GM06990 (cell line): Measurements from ENCODE around the gene C18orf32.

Experiments
- DNase-seq: peaks from one replicate; pipeline ENCODE4 v3.0.0-alpha.2; 2011; ENCODE audit not compliant: insufficient read length; ENCODE audit errors: extremely low read depth
- H3K27me3 ChIP-seq: replicated peaks from 2 replicates; pipeline ENCODE4 v1.6.0; 2011; ENCODE audit warnings: low read length; ENCODE audit not compliant: control insufficient read depth, insufficient read depth
- H3K36me3 ChIP-seq: 2 replicates; pipeline ENCODE4 v1.5.1; 2011; ENCODE audit warnings: low read length; ENCODE audit not compliant: control insufficient read depth, insufficient read depth
- H3K4me3 ChIP-seq: replicated peaks from 2 replicates; pipeline ENCODE4 v1.5.1; 2011; ENCODE audit warnings: low read depth, mild to moderate bottlenecking, control low read depth, low read length
- TF ChIP-seq, protein P1 (sequence below): IDR thresholded peaks from 2 replicates; pipeline ENCODE4 v1.5.1; 2011; ENCODE audit warnings: low read length, control low read depth, mild to moderate bottlenecking, inconsistent platforms; ENCODE audit not compliant: insufficient read depth, poor library complexity, severe bottlenecking

Gene C18orf32

DNA sequence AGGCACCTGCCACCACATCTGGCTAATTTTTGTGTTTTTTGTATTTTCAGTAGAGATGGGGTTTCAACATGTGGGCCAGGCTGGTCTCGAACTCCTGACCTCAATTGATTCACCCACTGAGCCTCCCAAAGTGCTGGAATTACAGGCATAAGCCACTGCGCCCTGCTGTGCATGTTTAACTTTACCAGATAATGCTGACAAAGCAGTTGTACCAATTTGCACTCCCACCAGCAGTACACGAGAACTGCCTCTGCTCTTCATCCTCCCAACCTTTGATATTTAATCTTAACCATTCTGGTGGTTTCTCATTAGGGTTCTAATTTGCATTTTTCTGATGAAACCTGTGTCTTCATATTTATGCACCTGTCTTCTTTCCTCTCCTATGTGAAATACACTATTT lies 14.6 kb downstream of the C18orf32 start:
- Histone ChIP-seq H3K36me3 (no peaks in the 10 kb centered on the region), H3K4me3 (no peak overlapping the region), H3K27me3 (no peaks in the 10 kb centered on the region)
- TF ChIP-seq, protein P1, sequence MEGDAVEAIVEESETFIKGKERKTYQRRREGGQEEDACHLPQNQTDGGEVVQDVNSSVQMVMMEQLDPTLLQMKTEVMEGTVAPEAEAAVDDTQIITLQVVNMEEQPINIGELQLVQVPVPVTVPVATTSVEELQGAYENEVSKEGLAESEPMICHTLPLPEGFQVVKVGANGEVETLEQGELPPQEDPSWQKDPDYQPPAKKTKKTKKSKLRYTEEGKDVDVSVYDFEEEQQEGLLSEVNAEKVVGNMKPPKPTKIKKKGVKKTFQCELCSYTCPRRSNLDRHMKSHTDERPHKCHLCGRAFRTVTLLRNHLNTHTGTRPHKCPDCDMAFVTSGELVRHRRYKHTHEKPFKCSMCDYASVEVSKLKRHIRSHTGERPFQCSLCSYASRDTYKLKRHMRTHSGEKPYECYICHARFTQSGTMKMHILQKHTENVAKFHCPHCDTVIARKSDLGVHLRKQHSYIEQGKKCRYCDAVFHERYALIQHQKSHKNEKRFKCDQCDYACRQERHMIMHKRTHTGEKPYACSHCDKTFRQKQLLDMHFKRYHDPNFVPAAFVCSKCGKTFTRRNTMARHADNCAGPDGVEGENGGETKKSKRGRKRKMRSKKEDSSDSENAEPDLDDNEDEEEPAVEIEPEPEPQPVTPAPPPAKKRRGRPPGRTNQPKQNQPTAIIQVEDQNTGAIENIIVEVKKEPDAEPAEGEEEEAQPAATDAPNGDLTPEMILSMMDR: no peak
- no peak for DNase-seq

DNA sequence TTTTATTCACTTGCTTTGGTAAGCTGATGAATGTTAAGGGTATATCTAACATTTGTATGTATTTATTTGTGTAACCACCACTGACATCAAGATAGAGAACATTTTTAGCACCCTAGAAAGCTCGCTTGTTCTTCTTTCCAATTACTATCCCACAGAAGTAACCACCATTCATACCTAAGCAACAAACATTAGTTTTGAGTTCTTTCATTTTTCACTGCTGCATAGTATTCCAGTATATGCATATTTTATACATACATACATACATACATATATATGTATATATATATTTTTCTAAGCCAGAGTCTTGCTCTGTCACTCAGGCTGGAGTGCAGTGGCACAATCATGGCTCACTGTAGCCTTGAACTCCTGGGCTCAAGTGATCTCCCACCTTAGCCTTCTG lies 15.5 kb downstream of the C18orf32 start:
- no peaks in the 10 kb centered on the region for H3K27me3 ChIP-seq
- no peak for DNase-seq
- no peaks in the 10 kb centered on the region for H3K36me3 ChIP-seq
- no peak overlapping the region for H3K4me3 ChIP-seq
- TF ChIP-seq, protein P1: no peak

GRCh38 chr18:49467599-49467998 lies 19.4 kb downstream of the C18orf32 start:
- Histone ChIP-seq H3K4me3 (no peak overlapping the region), H3K36me3 (no peaks in the 10 kb centered on the region), H3K27me3 (no peaks in the 10 kb centered on the region)
- TF ChIP-seq, protein P1: no peak
- DNase-seq: no peak

DNA sequence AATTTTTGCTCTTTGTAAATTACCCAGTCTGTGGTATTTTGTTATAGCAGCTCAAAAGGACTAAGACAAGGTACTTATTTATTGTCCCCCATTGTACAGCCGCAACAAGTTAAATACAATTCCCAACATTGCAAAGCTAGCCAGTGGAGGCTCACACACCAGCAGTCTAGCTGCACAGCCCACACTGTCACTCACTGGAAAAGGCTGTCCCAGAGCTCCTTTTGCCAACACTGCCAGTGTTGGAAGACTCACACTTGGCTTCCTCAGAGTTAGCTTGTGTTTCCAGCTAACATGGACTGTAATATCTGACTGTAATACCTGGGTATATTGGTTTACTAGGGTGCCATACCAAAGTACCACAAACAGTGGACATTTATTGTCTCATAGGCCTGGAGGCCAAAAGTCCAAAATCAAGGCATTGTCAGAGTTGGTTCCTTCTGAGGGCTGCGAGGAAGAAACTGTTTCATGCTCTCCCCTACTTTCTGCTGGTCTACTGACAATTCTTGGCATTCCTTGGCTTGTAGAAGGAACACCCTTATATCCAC lies 19.9 kb downstream of the C18orf32 start:
- TF ChIP-seq, protein P1: no peak
- no peaks in the 10 kb centered on the region for H3K36me3 ChIP-seq
- no peak overlapping the region for H3K4me3 ChIP-seq
- DNase-seq: no peak
- H3K27me3 ChIP-seq: no peaks in the 10 kb centered on the region

DNA sequence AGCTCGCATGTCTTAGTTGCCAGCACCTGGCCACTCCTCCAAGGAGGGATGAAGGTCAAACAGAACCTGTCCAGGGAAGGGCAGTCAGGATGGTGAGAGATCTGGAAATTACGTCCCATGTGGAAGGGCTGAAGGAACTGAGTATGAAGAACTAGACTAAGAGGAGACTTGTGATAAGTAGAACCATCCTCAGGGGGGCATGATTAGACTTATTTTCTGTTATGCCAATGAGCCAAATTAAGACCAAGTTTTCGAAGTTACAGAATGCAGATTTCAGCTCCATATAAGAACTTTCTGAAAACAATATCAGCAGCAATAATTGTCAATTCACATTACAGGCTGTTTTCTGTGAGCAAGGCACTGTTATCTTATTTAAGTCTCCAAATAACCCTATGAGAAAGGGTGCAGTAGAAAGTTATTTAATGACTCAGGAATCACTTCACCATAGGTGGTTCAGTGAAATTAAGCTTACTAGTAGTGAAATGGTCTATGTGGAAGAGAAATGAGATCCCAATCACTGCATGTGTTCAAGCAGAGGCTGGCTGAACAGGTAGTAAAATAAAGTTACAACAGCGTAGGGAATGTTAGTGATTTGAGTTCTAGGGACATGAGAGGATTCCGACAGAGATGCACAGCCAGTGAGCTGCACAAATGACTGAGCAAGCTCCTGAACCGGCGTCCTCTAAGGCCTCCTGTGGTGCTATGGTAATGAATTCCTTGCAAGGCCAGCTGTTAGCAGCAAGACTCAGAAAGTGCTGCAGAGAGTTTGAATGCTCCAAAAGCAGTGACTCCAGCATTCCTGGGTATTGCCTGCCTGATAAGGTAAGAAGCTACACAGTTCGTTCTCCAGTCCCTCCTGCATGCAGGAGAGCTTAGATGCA lies 22.1 kb downstream of the C18orf32 start:
- Histone ChIP-seq H3K27me3 (no peaks in the 10 kb centered on the region), H3K4me3 (no peak overlapping the region), H3K36me3 (no peaks in the 10 kb centered on the region)
- TF ChIP-seq, protein P1: no peak
- no peak for DNase-seq

DNA sequence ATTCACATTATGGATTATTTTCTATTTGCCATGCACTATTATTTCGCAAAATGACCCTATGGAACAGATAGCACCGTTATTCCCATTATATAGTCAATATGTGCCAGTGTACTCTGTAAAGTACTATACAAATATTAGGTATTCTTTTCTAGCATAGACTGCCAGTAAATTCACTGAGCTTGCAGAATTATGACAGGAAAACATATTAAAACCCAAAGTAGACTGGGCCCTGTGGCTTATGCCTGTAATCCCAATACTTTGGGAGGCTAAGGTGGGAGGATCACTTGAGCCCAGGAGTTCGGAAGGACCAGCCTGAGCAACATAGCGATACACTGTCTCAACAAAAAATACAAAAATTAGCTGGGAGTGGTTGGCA lies 25.4 kb downstream of the C18orf32 start:
- DNase-seq: no peak
- no peaks in the 10 kb centered on the region for H3K27me3 ChIP-seq
- no peaks in the 10 kb centered on the region for H3K36me3 ChIP-seq
- H3K4me3 ChIP-seq: no peak overlapping the region
- TF ChIP-seq, protein P1: no peak
